MM.1S (cell line): ENCODE data around the gene SLCO3A1.

ENCODE experiments used
- EZH2 ChIP-seq: fragments of 300-600 bp; sonication (generic); optimal IDR thresholded peaks from 2 replicates; pipeline ENCODE3; 2017; ENCODE audit warnings: low read depth, mild to moderate bottlenecking, antibody characterized with exemption, low read length, mixed read lengths
- EZH2phosphoT487 ChIP-seq: fragments of 300-600 bp; sonication (generic); IDR thresholded peaks from 2 replicates; pipeline ENCODE4 v1.6.1; 2018; ENCODE audit warnings: antibody characterized with exemption, low read length

- TF ChIP-seq EZH2, result no peak
- TF ChIP-seq EZH2phosphoT487, result no peak
Measured at GRCh38 chr15:92014281-92015030, 160.9 kb downstream of the SLCO3A1 start.
